Stimulated activated naive CD8-positive, alpha-beta T cell treated with anti-CD3 and anti-CD28 coated beads, Interleukin-15, amount 100 ng/mL, for 72 hours (primary cell): ENCODE measurements around the gene SMAD7.

Experiments used
- ATAC-seq: fragments of 150-1000 bp; cut with Tn5 transposase; 2 replicates; pipeline ENCODE4 v1.10.0; 2021; ENCODE audit warnings: mild to moderate bottlenecking, moderate library complexity
- DNase-seq, 2 donors: peaks; one replicate each; pipeline ENCODE4 v3.0.0; 2021 to 2022
- H3K27ac Mint-ChIP-seq, 2 donors: one replicate each; pipeline ENCODE4 v1.8.0; 2022; ENCODE audit warnings: mild to moderate bottlenecking in 2 of 2, mixed read lengths in 2 of 2, moderate library complexity in 2 of 2
- H3K27me3 Mint-ChIP-seq: one replicate; pipeline ENCODE4 v1.8.0; 2022; ENCODE audit warnings: mixed read lengths
- H3K4me1 Mint-ChIP-seq: one replicate; pipeline ENCODE4 v1.8.0; 2022; ENCODE audit warnings: mild to moderate bottlenecking, mixed read lengths
- H3K4me3 Mint-ChIP-seq, 2 donors: one replicate each; pipeline ENCODE4 v1.8.0; 2022; ENCODE audit warnings: mild to moderate bottlenecking in 2 of 2, mixed read lengths in 2 of 2, moderate library complexity in 1 of 2
- H3K9me3 Mint-ChIP-seq, 2 donors: one replicate each; pipeline ENCODE4 v1.8.0; 2022; ENCODE audit warnings: mixed read lengths in 2 of 2

Gene SMAD7

GRCh38 chr18:48950536-48951447 lies at the start of gene SMAD7:
Gene SMAD7 (minus strand): TSS chr18:48950965. CDS start chr18:48950424, 541 bp downstream.
- Mint-ChIP-seq H3K9me3 (no peaks in the 10 kb centered on the region), H3K4me3 (peak within 1 kb of the TSS; percentile 97 to 98), H3K27me3 (peaks cover 3% of the 10 kb centered on the region), H3K4me1 (peaks cover 37% of the 10 kb centered on the region), H3K27ac (peak within 1 kb of the TSS; percentile 92 to 94)
- DNase-seq (no peak), ATAC-seq (peak; percentile 1)

GRCh38 chr18:48999569-48999968 lies 48.8 kb upstream of the SMAD7 start:
- Mint-ChIP-seq H3K4me3 (no peak overlapping the region), H3K9me3 (no peaks in the 10 kb centered on the region), H3K4me1 (peaks cover 14% of the 10 kb centered on the region), H3K27ac (no peak overlapping the region), H3K27me3 (peaks cover 9% of the 10 kb centered on the region)
- ATAC-seq (no peak), DNase-seq (no peak)

- DNase-seq = no peak
- H3K27ac Mint-ChIP-seq = peak overlapping the region; percentile 56 to 72
- H3K9me3 Mint-ChIP-seq = no peaks in the 10 kb centered on the region
- no peak for ATAC-seq
- H3K4me1 Mint-ChIP-seq = peaks cover 14% of the 10 kb centered on the region
- H3K4me3 Mint-ChIP-seq = no peak overlapping the region
- H3K27me3 Mint-ChIP-seq = peaks cover 9% of the 10 kb centered on the region
Measured at GRCh38 chr18:48997985-48998831, 47.4 kb upstream of the SMAD7 start.

GRCh38 chr18:48997681-48997984 lies 46.9 kb upstream of the SMAD7 start:
- ATAC-seq (no peak), DNase-seq (no peak)
- no peak overlapping the region for H3K27ac Mint-ChIP-seq
- H3K9me3 Mint-ChIP-seq = no peaks in the 10 kb centered on the region
- H3K4me1 Mint-ChIP-seq = peaks cover 14% of the 10 kb centered on the region
- H3K27me3 Mint-ChIP-seq = peaks cover 13% of the 10 kb centered on the region
- no peak overlapping the region for H3K4me3 Mint-ChIP-seq

- Mint-ChIP-seq H3K27ac (peak overlapping the region; percentile 13 to 27), H3K27me3 (peaks cover 20% of the 10 kb centered on the region), H3K9me3 (no peaks in the 10 kb centered on the region), H3K4me3 (no peak overlapping the region), H3K4me1 (peaks cover 14% of the 10 kb centered on the region)
- ATAC-seq = no peak
- DNase-seq = no peak
Measured at GRCh38 chr18:48996901-48997463, 46.2 kb upstream of the SMAD7 start.

- Mint-ChIP-seq H3K4me3 (no peak overlapping the region), H3K27ac (peak overlapping the region in 1 of 2 donors; percentile 13), H3K27me3 (peaks cover 20% of the 10 kb centered on the region), H3K9me3 (no peaks in the 10 kb centered on the region), H3K4me1 (peaks cover 14% of the 10 kb centered on the region)
- DNase-seq (no peak), ATAC-seq (no peak)
Measured at GRCh38 chr18:48996041-48996440, 45.3 kb upstream of the SMAD7 start.

GRCh38 chr18:48994926-48995835 lies 44.4 kb upstream of the SMAD7 start:
- H3K4me1 Mint-ChIP-seq = peaks cover 18% of the 10 kb centered on the region
- no peak overlapping the region for H3K27ac Mint-ChIP-seq
- DNase-seq = no peak
- no peaks in the 10 kb centered on the region for H3K9me3 Mint-ChIP-seq
- no peak overlapping the region for H3K4me3 Mint-ChIP-seq
- ATAC-seq = no peak
- peaks cover 20% of the 10 kb centered on the region for H3K27me3 Mint-ChIP-seq

- Mint-ChIP-seq H3K4me1 (peaks cover 18% of the 10 kb centered on the region), H3K9me3 (no peaks in the 10 kb centered on the region), H3K27me3 (peaks cover 20% of the 10 kb centered on the region), H3K27ac (no peak overlapping the region), H3K4me3 (no peak overlapping the region)
- DNase-seq (no peak), ATAC-seq (no peak)
Measured at GRCh38 chr18:48994044-48994651, 43.4 kb upstream of the SMAD7 start.

- no peak for ATAC-seq
- peaks cover 20% of the 10 kb centered on the region for H3K27me3 Mint-ChIP-seq
- peaks cover 18% of the 10 kb centered on the region for H3K4me1 Mint-ChIP-seq
- no peak for DNase-seq
- no peak overlapping the region for H3K27ac Mint-ChIP-seq
- no peak overlapping the region for H3K4me3 Mint-ChIP-seq
- no peaks in the 10 kb centered on the region for H3K9me3 Mint-ChIP-seq
Measured at GRCh38 chr18:48993586-48993985, 42.8 kb upstream of the SMAD7 start.

- H3K4me3 Mint-ChIP-seq = no peak overlapping the region
- H3K4me1 Mint-ChIP-seq = peaks cover 18% of the 10 kb centered on the region
- DNase-seq (no peak), ATAC-seq (no peak)
- H3K27me3 Mint-ChIP-seq = peaks cover 20% of the 10 kb centered on the region
- peak overlapping the region in 1 of 2 donors; percentile 24 for H3K27ac Mint-ChIP-seq
- H3K9me3 Mint-ChIP-seq = no peaks in the 10 kb centered on the region
Measured at GRCh38 chr18:48992791-48993555, 42.2 kb upstream of the SMAD7 start.

GRCh38 chr18:48992133-48992532 lies 41.4 kb upstream of the SMAD7 start:
- Mint-ChIP-seq H3K4me1 (peaks cover 13% of the 10 kb centered on the region), H3K27me3 (peaks cover 20% of the 10 kb centered on the region), H3K27ac (no peak overlapping the region), H3K9me3 (no peaks in the 10 kb centered on the region), H3K4me3 (no peak overlapping the region)
- ATAC-seq (peak; percentile 8), DNase-seq (no peak)

- no peak overlapping the region for H3K27ac Mint-ChIP-seq
- H3K4me3 Mint-ChIP-seq = no peak overlapping the region
- peak; percentile 6 for ATAC-seq
- H3K9me3 Mint-ChIP-seq = no peaks in the 10 kb centered on the region
- DNase-seq = no peak
- H3K4me1 Mint-ChIP-seq = peaks cover 8% of the 10 kb centered on the region
- peaks cover 20% of the 10 kb centered on the region for H3K27me3 Mint-ChIP-seq
Measured at GRCh38 chr18:48991676-48992075, 40.9 kb upstream of the SMAD7 start.

GRCh38 chr18:48991319-48991660 lies 40.5 kb upstream of the SMAD7 start:
- Mint-ChIP-seq H3K4me1 (peaks cover 5% of the 10 kb centered on the region), H3K27me3 (peaks cover 20% of the 10 kb centered on the region), H3K9me3 (no peaks in the 10 kb centered on the region), H3K4me3 (no peak overlapping the region), H3K27ac (no peak overlapping the region)
- no peak for DNase-seq
- peak; percentile 18 for ATAC-seq
